Measurements from ENCODE around the gene PDHB. TPM values are rescaled to one million over a fixed set of nuclear protein-coding genes. Genes with fewer than 3 reads are reported as not detected.

The PDHB gene
- total and polyA plus RNA-seq, 2 of the 13 experiments (the other 11 are each of a cell fraction or from before 2014, with no cell fraction given) = 108 to 153 TPM

DNA sequence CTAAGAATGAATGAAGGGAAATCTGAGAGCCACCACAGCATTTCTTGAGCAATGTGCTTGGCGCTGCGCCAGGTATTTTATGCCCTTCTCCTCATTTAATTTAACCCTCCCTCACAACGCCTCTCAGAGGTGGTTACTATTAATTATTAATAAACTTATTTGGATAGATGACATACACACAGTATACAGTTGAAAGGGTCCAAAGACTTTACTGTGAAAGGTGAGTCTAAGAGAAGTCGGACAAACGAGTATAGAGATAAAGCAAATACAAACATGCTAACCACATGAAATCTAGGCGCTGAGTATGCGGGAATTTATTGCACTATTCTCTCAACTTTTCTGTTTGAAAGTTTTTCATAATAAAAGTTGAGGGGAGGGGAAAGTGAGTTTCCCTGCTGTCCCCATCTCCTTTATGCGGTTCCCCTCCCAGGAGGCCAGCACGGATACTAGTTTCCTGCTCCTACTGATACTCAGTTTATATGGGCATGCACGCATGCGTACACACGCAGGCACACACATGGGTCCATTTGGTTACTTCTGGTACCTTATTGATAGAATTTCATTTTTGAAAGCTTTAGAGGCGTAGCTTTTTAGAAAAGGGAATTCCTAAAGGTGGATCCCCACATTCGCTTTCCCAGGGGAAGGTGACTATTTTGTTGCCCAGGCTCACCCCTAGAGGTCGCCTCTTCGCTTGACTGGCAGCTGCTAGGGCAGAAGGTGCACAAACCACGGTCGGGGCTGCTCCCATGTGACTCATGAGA lies 29.7 kb upstream of the PDHB start (continued):
- no peak; the same call in 1 of the 2 replicates for TF ChIP-seq GMEB1 (CRISPR knock-in tag; IDR thresholded peaks at IDR 0.05; ENCODE audit: borderline replicate concordance)
- peak; percentile 82 to 86 for TF ChIP-seq HMGXB4 (CRISPR knock-in tag; IDR thresholded peaks at IDR 0.05; ENCODE audit: borderline replicate concordance in 1 of 2, low read depth in 1 of 2)
- no peak for TF ChIP-seq CSRNP2 (CRISPR knock-in tag; conservative IDR thresholded peaks at IDR 0.05; ENCODE audit: low read depth)
- no peak for TF ChIP-seq ZNF10 (CRISPR knock-in tag; IDR thresholded peaks at IDR 0.05; ENCODE audit: borderline replicate concordance, low read depth)
- no peak for TF ChIP-seq ZMYM2 (CRISPR knock-in tag; IDR thresholded peaks at IDR 0.05)
- TF ChIP-seq MIXL1 (CRISPR knock-in tag; IDR thresholded peaks at IDR 0.05) = 0 out of 2 replicates have a peak, but pooled peaks have one; percentile 1
- no peak for TF ChIP-seq REL (CRISPR knock-in tag; conservative IDR thresholded peaks at IDR 0.05)
- TF ChIP-seq NR2F2 (IDR thresholded peaks at IDR 0.05; ENCODE audit: borderline replicate concordance, low read depth) = peak; percentile 20; the same call in 1 of the 2 replicates
- TF ChIP-seq ARNT (IDR thresholded peaks at IDR 0.05) = no peak
- TF ChIP-seq KAT8 (CRISPR knock-in tag; IDR thresholded peaks at IDR 0.05) = peak; percentile 61
- TF ChIP-seq, protein P1, sequence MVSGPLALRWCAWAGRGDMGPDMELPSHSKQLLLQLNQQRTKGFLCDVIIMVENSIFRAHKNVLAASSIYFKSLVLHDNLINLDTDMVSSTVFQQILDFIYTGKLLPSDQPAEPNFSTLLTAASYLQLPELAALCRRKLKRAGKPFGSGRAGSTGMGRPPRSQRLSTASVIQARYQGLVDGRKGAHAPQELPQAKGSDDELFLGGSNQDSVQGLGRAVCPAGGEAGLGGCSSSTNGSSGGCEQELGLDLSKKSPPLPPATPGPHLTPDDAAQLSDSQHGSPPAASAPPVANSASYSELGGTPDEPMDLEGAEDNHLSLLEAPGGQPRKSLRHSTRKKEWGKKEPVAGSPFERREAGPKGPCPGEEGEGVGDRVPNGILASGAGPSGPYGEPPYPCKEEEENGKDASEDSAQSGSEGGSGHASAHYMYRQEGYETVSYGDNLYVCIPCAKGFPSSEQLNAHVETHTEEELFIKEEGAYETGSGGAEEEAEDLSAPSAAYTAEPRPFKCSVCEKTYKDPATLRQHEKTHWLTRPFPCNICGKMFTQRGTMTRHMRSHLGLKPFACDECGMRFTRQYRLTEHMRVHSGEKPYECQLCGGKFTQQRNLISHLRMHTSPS (CRISPR knock-in tag; IDR thresholded peaks at IDR 0.05; ENCODE audit: low read depth) = no peak
- TF ChIP-seq POGZ (CRISPR knock-in tag; IDR thresholded peaks at IDR 0.05) = 0 out of 2 replicates have a peak, but pooled peaks have one; percentile 24

All from HepG2 (cell line).